ENCODE data around the gene WSCD2.

DNA sequence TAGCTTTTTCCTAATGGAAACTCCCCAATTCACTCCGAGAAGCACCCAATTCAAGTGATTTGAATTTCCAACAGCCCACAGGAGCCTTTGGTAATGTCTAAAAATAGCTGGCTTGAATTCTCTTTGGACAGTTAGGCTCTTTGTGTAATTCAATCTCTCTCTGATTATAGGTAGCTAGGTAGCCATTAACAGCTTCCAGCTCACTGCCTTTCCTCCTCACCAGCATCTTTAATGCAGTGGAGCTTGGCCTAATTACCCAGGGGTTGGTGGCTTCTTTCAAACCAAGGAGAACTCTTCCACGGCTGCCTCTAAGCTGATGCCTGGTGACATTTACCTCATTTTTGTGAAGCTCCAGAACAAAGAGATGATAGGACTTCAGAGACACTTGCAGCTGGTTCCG, 86.4 kb downstream of the WSCD2 start:
- no peak for TF ChIP-seq POLR2AphosphoS5 (IDR thresholded peaks at IDR 0.05)
- TF ChIP-seq, protein P1, sequence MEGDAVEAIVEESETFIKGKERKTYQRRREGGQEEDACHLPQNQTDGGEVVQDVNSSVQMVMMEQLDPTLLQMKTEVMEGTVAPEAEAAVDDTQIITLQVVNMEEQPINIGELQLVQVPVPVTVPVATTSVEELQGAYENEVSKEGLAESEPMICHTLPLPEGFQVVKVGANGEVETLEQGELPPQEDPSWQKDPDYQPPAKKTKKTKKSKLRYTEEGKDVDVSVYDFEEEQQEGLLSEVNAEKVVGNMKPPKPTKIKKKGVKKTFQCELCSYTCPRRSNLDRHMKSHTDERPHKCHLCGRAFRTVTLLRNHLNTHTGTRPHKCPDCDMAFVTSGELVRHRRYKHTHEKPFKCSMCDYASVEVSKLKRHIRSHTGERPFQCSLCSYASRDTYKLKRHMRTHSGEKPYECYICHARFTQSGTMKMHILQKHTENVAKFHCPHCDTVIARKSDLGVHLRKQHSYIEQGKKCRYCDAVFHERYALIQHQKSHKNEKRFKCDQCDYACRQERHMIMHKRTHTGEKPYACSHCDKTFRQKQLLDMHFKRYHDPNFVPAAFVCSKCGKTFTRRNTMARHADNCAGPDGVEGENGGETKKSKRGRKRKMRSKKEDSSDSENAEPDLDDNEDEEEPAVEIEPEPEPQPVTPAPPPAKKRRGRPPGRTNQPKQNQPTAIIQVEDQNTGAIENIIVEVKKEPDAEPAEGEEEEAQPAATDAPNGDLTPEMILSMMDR (IDR thresholded peaks at IDR 0.05) = no peak
- no peak for TF ChIP-seq POLR2A (IDR thresholded peaks at IDR 0.05)
